Measurements from ENCODE around the gene DLG5. TPM values are rescaled to one million over a fixed set of nuclear protein-coding genes. Genes with fewer than 3 reads are reported as not detected.

DLG5 gene
- total RNA-seq, 1 experiment from 2014 or later: 69.7 TPM

DNA sequence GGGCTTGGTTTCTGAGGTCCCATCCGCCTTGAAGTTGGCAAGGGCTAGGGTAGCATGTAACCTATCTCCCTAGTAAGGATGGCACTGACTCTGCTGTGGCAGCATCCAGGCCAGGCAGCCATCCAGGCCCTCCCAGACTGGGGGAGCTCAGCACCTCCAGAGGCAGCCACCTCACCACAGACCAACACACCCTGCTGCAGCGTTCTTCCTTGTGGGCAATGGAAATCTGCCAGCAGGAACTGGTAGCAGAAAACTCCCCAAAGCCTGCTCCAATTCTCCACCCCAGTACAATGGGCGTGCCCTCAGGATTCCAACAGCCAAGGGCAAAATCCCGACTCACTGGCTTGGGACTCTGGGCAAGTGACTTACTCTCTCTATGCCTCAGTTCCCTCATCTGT lies 27.5 kb downstream of the DLG5 start:
- Histone ChIP-seq H3K9me3 (no peaks in the 10 kb centered on the region), H3K27me3 (replicated peaks; ENCODE audit: control insufficient read depth, insufficient read depth, low read length) (no peaks in the 10 kb centered on the region), H3K36me3 (ENCODE audit: control insufficient read depth, insufficient read depth, low read length) (peaks cover 2% of the 10 kb centered on the region; the same call in 1 of the 2 replicates), H3K4me1 (peaks cover 29% of the 10 kb centered on the region), H3K4me3 (ENCODE audit: low read depth, low read length) (no peak overlapping the region)
- H3K4me1 Mint-ChIP-seq (ENCODE audit: low read depth, unreplicated experiment): peaks cover 25% of the 10 kb centered on the region
- CTCF ChIA-PET: no interaction called here
- H3K4me3 Mint-ChIP-seq (ENCODE audit: unreplicated experiment): no peak overlapping the region
- POLR2A ChIA-PET: no interaction called here
- H3K27ac Mint-ChIP-seq (ENCODE audit: unreplicated experiment): no peak overlapping the region
- peaks cover 30% of the 10 kb centered on the region for H3K36me3 Mint-ChIP-seq (ENCODE audit: insufficient read depth, unreplicated experiment)
- intact Hi-C loops (cut with micrococcal nuclease; ENCODE audit: unreplicated experiment): no loop called here
- DNase-seq: no peak
- no TSS peak for BruUV-seq (replicated peaks)
- TF ChIP-seq, protein P1, sequence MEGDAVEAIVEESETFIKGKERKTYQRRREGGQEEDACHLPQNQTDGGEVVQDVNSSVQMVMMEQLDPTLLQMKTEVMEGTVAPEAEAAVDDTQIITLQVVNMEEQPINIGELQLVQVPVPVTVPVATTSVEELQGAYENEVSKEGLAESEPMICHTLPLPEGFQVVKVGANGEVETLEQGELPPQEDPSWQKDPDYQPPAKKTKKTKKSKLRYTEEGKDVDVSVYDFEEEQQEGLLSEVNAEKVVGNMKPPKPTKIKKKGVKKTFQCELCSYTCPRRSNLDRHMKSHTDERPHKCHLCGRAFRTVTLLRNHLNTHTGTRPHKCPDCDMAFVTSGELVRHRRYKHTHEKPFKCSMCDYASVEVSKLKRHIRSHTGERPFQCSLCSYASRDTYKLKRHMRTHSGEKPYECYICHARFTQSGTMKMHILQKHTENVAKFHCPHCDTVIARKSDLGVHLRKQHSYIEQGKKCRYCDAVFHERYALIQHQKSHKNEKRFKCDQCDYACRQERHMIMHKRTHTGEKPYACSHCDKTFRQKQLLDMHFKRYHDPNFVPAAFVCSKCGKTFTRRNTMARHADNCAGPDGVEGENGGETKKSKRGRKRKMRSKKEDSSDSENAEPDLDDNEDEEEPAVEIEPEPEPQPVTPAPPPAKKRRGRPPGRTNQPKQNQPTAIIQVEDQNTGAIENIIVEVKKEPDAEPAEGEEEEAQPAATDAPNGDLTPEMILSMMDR (IDR thresholded peaks at IDR 0.05; ENCODE audit: insufficient read depth in 1 of 2, low read depth in 1 of 2, low read length in 1 of 2, severe bottlenecking in 1 of 2, unreplicated experiment in 1 of 2): no peak
- no peaks in the 10 kb centered on the region for H3K9me3 Mint-ChIP-seq (ENCODE audit: unreplicated experiment)
- no peaks in the 10 kb centered on the region for H3K27me3 Mint-ChIP-seq (ENCODE audit: insufficient read depth, unreplicated experiment)

DNA sequence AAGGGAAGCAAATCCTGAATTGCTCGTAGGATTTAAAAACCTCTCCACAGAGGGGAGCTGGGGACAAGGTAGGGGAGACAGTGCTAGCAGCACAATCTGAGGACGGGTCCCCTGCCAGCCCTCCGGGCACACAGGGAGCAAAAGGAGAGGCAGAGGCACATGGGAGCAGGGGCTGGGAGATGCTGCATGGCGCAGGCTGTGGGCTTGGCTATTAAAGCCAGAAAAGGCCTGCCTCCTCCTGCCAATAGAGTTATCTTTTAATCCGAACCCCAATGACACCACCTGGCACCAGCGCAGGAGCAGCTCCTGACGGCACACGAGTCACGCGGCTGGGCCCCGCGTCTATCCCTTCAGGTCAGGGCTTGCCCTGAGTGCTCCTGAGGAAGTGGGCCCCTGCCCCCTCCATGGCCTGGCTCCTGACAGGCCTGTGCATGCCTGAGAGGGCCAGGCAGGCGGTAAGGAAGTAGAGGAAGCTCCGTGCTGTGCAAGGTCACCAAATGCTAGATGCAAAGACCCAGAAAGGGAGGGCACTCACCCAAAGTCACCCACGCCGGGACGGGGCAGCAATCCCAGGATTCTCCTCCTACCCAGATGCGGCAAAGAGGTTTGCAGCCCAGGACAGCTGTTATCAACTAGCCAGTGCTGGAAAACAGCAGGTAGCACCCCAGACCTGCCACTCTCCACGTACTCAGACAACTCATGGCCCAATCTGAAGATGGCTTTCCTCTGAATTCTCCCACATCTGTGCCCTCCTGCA lies 28.1 kb downstream of the DLG5 start:
- DNase-seq: peak; percentile 24 to 50
- BruUV-seq (replicated peaks): no TSS peak
- Histone ChIP-seq H3K27me3 (replicated peaks; ENCODE audit: control insufficient read depth, insufficient read depth, low read length) (no peaks in the 10 kb centered on the region), H3K4me1 (peaks cover 24% of the 10 kb centered on the region), H3K9me3 (no peaks in the 10 kb centered on the region), H3K36me3 (ENCODE audit: control insufficient read depth, insufficient read depth, low read length) (peaks cover 2% of the 10 kb centered on the region; the same call in 1 of the 2 replicates), H3K4me3 (ENCODE audit: low read depth, low read length) (no peak overlapping the region)
- CTCF ChIA-PET: no interaction called here
- intact Hi-C loops (cut with micrococcal nuclease; ENCODE audit: unreplicated experiment): no loop called here
- peaks cover 28% of the 10 kb centered on the region for H3K4me1 Mint-ChIP-seq (ENCODE audit: low read depth, unreplicated experiment)
- no peaks in the 10 kb centered on the region for H3K27me3 Mint-ChIP-seq (ENCODE audit: insufficient read depth, unreplicated experiment)
- H3K36me3 Mint-ChIP-seq (ENCODE audit: insufficient read depth, unreplicated experiment): peaks cover 32% of the 10 kb centered on the region
- TF ChIP-seq, protein P1 (IDR thresholded peaks at IDR 0.05; ENCODE audit: insufficient read depth in 1 of 2, low read depth in 1 of 2, low read length in 1 of 2, severe bottlenecking in 1 of 2, unreplicated experiment in 1 of 2): no peak
- H3K4me3 Mint-ChIP-seq (ENCODE audit: unreplicated experiment): no peak overlapping the region
- POLR2A ChIA-PET: no interaction called here
- H3K27ac Mint-ChIP-seq (ENCODE audit: unreplicated experiment): no peak overlapping the region
- H3K9me3 Mint-ChIP-seq (ENCODE audit: unreplicated experiment): no peaks in the 10 kb centered on the region

DNA sequence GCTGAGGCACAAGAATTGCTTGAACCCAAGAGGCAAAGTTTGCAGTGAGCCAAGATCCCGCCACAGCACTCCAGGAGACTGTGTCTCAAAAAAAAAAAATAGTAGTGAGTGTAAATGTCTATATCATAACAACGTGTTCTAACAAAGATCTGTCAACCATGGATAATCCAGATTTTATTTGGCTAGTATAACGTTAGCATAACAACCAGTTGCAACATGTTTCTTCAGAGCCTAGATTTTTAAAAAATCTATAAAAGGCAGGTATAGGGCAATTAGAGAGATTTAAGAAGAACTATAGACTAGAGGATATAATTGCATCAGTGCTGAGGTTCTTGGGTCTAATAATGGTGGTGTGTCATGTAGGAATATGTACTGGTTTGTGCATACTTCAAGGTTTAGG lies 30.5 kb downstream of the DLG5 start:
- no peaks in the 10 kb centered on the region for H3K27me3 Mint-ChIP-seq (ENCODE audit: insufficient read depth, unreplicated experiment)
- Histone ChIP-seq H3K27me3 (replicated peaks; ENCODE audit: control insufficient read depth, insufficient read depth, low read length) (no peaks in the 10 kb centered on the region), H3K36me3 (ENCODE audit: control insufficient read depth, insufficient read depth, low read length) (no peaks in the 10 kb centered on the region; the same call in 1 of the 2 replicates), H3K9me3 (no peaks in the 10 kb centered on the region), H3K4me3 (ENCODE audit: low read depth, low read length) (no peak overlapping the region), H3K4me1 (peaks cover 13% of the 10 kb centered on the region)
- no TSS peak for BruUV-seq (replicated peaks)
- CTCF ChIA-PET: no interaction called here
- intact Hi-C loops (cut with micrococcal nuclease; ENCODE audit: unreplicated experiment): no loop called here
- POLR2A ChIA-PET: no interaction called here
- H3K4me3 Mint-ChIP-seq (ENCODE audit: unreplicated experiment): no peak overlapping the region
- DNase-seq: no peak
- peaks cover 34% of the 10 kb centered on the region for H3K4me1 Mint-ChIP-seq (ENCODE audit: low read depth, unreplicated experiment)
- TF ChIP-seq, protein P1 (IDR thresholded peaks at IDR 0.05; ENCODE audit: insufficient read depth in 1 of 2, low read depth in 1 of 2, low read length in 1 of 2, severe bottlenecking in 1 of 2, unreplicated experiment in 1 of 2): no peak
- no peaks in the 10 kb centered on the region for H3K9me3 Mint-ChIP-seq (ENCODE audit: unreplicated experiment)
- H3K36me3 Mint-ChIP-seq (ENCODE audit: insufficient read depth, unreplicated experiment): peaks cover 29% of the 10 kb centered on the region
- no peak overlapping the region for H3K27ac Mint-ChIP-seq (ENCODE audit: unreplicated experiment)

Data from Caco-2 (cell line).